K562 (cell line): ENCODE results near the gene MBOAT7. TPM values are rescaled to one million over a fixed set of nuclear protein-coding genes. Genes with fewer than 3 reads are reported as not detected.

ENCODE experiments used
- ADNP ChIP-seq: fragments of 200-800 bp; sonication (Bioruptor generic); IDR thresholded peaks from 2 replicates; pipeline ENCODE4 v1.6.1; 2016; ENCODE audit warnings: missing genetic modification characterization, missing compliant biosample characterization
- C11orf30 ChIP-seq: fragments of 450-650 bp; IDR thresholded peaks from 2 replicates; pipeline ENCODE4 v1.6.1; 2016; ENCODE audit warnings: low read depth, mild to moderate bottlenecking
- DMBX1 ChIP-seq: fragments of 250-450 bp; sonication (Bioruptor Pico); IDR thresholded peaks from 2 replicates; pipeline ENCODE4 v1.8.0; 2022; ENCODE audit warnings: inconsistent platforms, mild to moderate bottlenecking, moderate library complexity, borderline replicate concordance
- FOXP4 ChIP-seq: sonication (generic); formaldehyde crosslinking; IDR thresholded peaks from 2 replicates; pipeline ENCODE4 v1.8.0; 2022; ENCODE audit warnings: mild to moderate bottlenecking, missing genetic modification reagents, borderline replicate concordance
- HNRNPLL ChIP-seq: fragments of 200-400 bp; formaldehyde crosslinking; IDR thresholded peaks from 2 replicates; pipeline ENCODE4 v1.6.1; 2017; ENCODE audit warnings: low read length, low read depth, mild to moderate bottlenecking; ENCODE audit not compliant: poor library complexity, severe bottlenecking
- HNRNPUL1 ChIP-seq: fragments of 200-400 bp; formaldehyde crosslinking; IDR thresholded peaks from 2 replicates; pipeline ENCODE4 v1.6.1; 2017; ENCODE audit warnings: low read length
- ILF3 ChIP-seq: fragments of 450-650 bp; IDR thresholded peaks from 2 replicates; pipeline ENCODE4 v1.6.1; 2018; ENCODE audit warnings: antibody characterized with exemption, mild to moderate bottlenecking, moderate library complexity, borderline replicate concordance
- MLX ChIP-seq, 2 experiments: fragments of 450-650 bp in 1 of 2; sonication (generic) in 1 of 2; formaldehyde crosslinking; conservative IDR thresholded peaks; 2 replicates each; pipeline versions ENCODE4 v1.4.0 to v1.8.1; 2020 to 2022; ENCODE audit warnings: mild to moderate bottlenecking in 1 of 2, missing genetic modification reagents in 1 of 2
- NCOR1 ChIP-seq: fragments of 450-650 bp; IDR thresholded peaks from 2 replicates; pipeline ENCODE4 v1.6.1; 2016; ENCODE audit warnings: mild to moderate bottlenecking, moderate library complexity
- NR4A1 ChIP-seq, 2 experiments: fragments of 250-450 bp in 1 of 2; fragments of 450-650 bp in 1 of 2; sonication (Bioruptor Pico) in 1 of 2; IDR thresholded peaks; 2 replicates each; pipeline versions ENCODE4 v1.4.0 to v1.6.1; 2016 to 2020; ENCODE audit warnings: mild to moderate bottlenecking in 2 of 2, missing compliant biosample characterization in 1 of 2, missing genetic modification characterization in 1 of 2, moderate library complexity in 1 of 2
- NRF1 ChIP-seq, 2 experiments: fragments of 450-650 bp; IDR thresholded peaks in 1 of 2; conservative IDR thresholded peaks in 1 of 2; 2 replicates each; pipeline ENCODE4 v1.6.1; 2014; ENCODE audit warnings: mild to moderate bottlenecking in 2 of 2
- POLR2A ChIP-seq: fragments of 450-650 bp; conservative IDR thresholded peaks from 2 replicates; pipeline ENCODE4 v1.6.1; 2016
- RBM17 ChIP-seq: fragments of 200-400 bp; formaldehyde crosslinking; IDR thresholded peaks from 2 replicates; pipeline ENCODE4 v1.6.1; 2017; ENCODE audit warnings: low read depth, mild to moderate bottlenecking, low read length, borderline replicate concordance
- SIN3A ChIP-seq, 2 experiments: fragments of 150-350 bp in 1 of 2; IDR thresholded peaks; 2 replicates each; pipeline ENCODE4 v1.6.1; 2011 to 2016; ENCODE audit warnings: borderline replicate concordance in 2 of 2, low read depth in 2 of 2, low read length in 2 of 2, mild to moderate bottlenecking in 2 of 2, moderate library complexity in 2 of 2; ENCODE audit not compliant: control insufficient read depth in 1 of 2
- SIX5 ChIP-seq, 2 experiments: IDR thresholded peaks; 2 replicates each; pipeline ENCODE4 v1.6.1; 2011; ENCODE audit warnings: low read length in 2 of 2, borderline replicate concordance in 1 of 2, low read depth in 1 of 2, mild to moderate bottlenecking in 1 of 2, moderate library complexity in 1 of 2; ENCODE audit not compliant: insufficient read depth in 1 of 2
- SMAD4 ChIP-seq: fragments of 250-450 bp; sonication (Bioruptor Pico); conservative IDR thresholded peaks from 2 replicates; pipeline ENCODE4 v1.8.0; 2021; ENCODE audit warnings: inconsistent platforms, mild to moderate bottlenecking, moderate library complexity
- SRSF9 ChIP-seq: fragments of 200-400 bp; formaldehyde crosslinking; IDR thresholded peaks from 2 replicates; pipeline ENCODE4 v1.6.1; 2017; ENCODE audit warnings: low read depth, low read length, borderline replicate concordance
- ZBTB11 ChIP-seq, 3 experiments: fragments of 200-800 bp in 1 of 3; fragments of 250-450 bp in 1 of 3; fragments of 450-650 bp in 1 of 3; sonication (Bioruptor Pico) in 1 of 3; sonication (Bioruptor generic) in 1 of 3; formaldehyde crosslinking in 1 of 3; IDR thresholded peaks; 2 replicates each; pipeline versions ENCODE4 v1.6.1 to v1.8.0; 2016 to 2022; ENCODE audit warnings: mild to moderate bottlenecking in 2 of 3, missing genetic modification characterization in 2 of 3, missing compliant biosample characterization in 1 of 3, moderate library complexity in 1 of 3
- ZNF347 ChIP-seq: fragments of 450-650 bp; formaldehyde crosslinking; IDR thresholded peaks from 2 replicates; pipeline ENCODE4 v1.4.0; 2020; ENCODE audit warnings: low read depth, mild to moderate bottlenecking, moderate library complexity
- polyA plus RNA-seq, 8 experiments: library from polyadenylated mRNA; depleted of rRNA in 4 of 8; stranded (reverse) in 5 of 8; unstranded in 3 of 8; fragments of >200 nt; fragmentation: Nextera tagmentation in 2 of 8; fragmentation: Illumina TruSeq in 1 of 8; extraction: Ambion mirVana in 2 of 8; extraction: Trizol in 1 of 8; gene quantifications; 2 replicates each; pipeline versions ENCODE4 v1.2.1 to v1.2.3, GENCODE V29; 2011 to 2014; ENCODE audit warnings: inconsistent platforms in 1 of 8, missing spikeins in 1 of 8
- total RNA-seq, 7 experiments: library from RNA; depleted of rRNA in 6 of 7; stranded (reverse); fragments of >200 nt in 6 of 7; fragmentation: Illumina TruSeq in 2 of 7; extraction: Trizol in 2 of 7; gene quantifications; 2 replicates each; pipeline versions ENCODE4 v1.2.1 to v1.2.3, GENCODE V29; 2011 to 2021; ENCODE audit warnings: low replicate concordance in 1 of 7

Gene MBOAT7
- total and polyA plus RNA-seq, 9 of the 15 experiments (the other 6 are each of a cell fraction or from before 2014, with no cell fraction given): 1.4 to 153 (median 56.1) TPM

GRCh38 chr19:54191011-54191810 is 1.8 kb upstream of the MBOAT7 start, which contains the start of gene TSEN34 (continued):
- TF ChIP-seq ZBTB11 (CRISPR knock-in tag; IDR thresholded peaks at IDR 0.05) (0 out of 6 replicates have a peak, but pooled peaks of 1 of the 3 experiments have one; percentile 19), ZNF347 (CRISPR knock-in tag) (no peak), ADNP (tag) (no peak), POLR2A (peak; percentile 49), HNRNPUL1 (no peak), NR4A1 (CRISPR knock-in tag; IDR thresholded peaks at IDR 0.05) (no peak), NR4A1 (tag; IDR thresholded peaks at IDR 0.05) (no peak), RBM17 (no peak), SIN3A (IDR thresholded peaks at IDR 0.05; ENCODE audit: borderline replicate concordance in 2 of 2, control insufficient read depth in 1 of 2, low read depth in 2 of 2, low read length in 2 of 2) (peak; percentile 59 to 82; a peak in 2 of 4 replicates), ILF3 (no peak), NRF1 (conservative IDR thresholded peaks at IDR 0.05 in 1 of 2, IDR thresholded peaks at IDR 0.05 in 1 of 2) (no peak; a peak in 2 of 4 replicates), NCOR1 (no peak), HNRNPLL (no peak), DMBX1 (no peak), C11orf30 (no peak), SMAD4 (0 out of 2 replicates have a peak, but pooled peaks have one; percentile 56), MLX (CRISPR knock-in tag; conservative IDR thresholded peaks at IDR 0.05) (no peak), FOXP4 (CRISPR knock-in tag) (peak; percentile 32; the same call in 1 of the 2 replicates), SRSF9 (no peak), SIX5 (IDR thresholded peaks at IDR 0.05; ENCODE audit: borderline replicate concordance in 1 of 2, insufficient read depth in 1 of 2, low read depth in 1 of 2, low read length in 2 of 2) (no peak)
